GM12891 (cell line): Measurements from ENCODE around the gene ASXL1.

Source experiments
- DNase-seq: peaks from one replicate; pipeline ENCODE4 v3.0.0; 2011; ENCODE audit warnings: low spot score; ENCODE audit not compliant: insufficient read length
- FAIRE-seq: peaks from 2 replicates; lab custom pipeline; 2011; peaks lifted over from hg19 to GRCh38; lab: Jason Lieb, UNC
- PAX5 ChIP-seq: IDR thresholded peaks from 2 replicates; pipeline ENCODE4 v1.6.1; 2011; ENCODE audit warnings: low read length, moderate library complexity, mild to moderate bottlenecking; ENCODE audit not compliant: insufficient read depth, severe bottlenecking
- POLR2A ChIP-seq: IDR thresholded peaks from 2 replicates; pipeline ENCODE4 v1.6.1; 2011; ENCODE audit warnings: low read depth, low read length, control low read depth
- POLR2AphosphoS5 ChIP-seq: IDR thresholded peaks from 2 replicates; pipeline ENCODE4 v1.6.1; 2011; ENCODE audit warnings: low read depth, low read length, control low read depth
- POU2F2 ChIP-seq: IDR thresholded peaks from 2 replicates; pipeline ENCODE4 v1.6.1; 2011; ENCODE audit warnings: low read depth, mild to moderate bottlenecking, control low read depth, low read length, moderate library complexity
- SPI1 ChIP-seq: IDR thresholded peaks from 2 replicates; pipeline ENCODE4 v1.6.1; 2011; ENCODE audit warnings: low read depth, low read length, control low read depth
- TAF1 ChIP-seq: IDR thresholded peaks from 2 replicates; pipeline ENCODE4 v1.6.1; 2011; ENCODE audit warnings: low read depth, low read length, control low read depth

Gene ASXL1

GRCh38 chr20:32325706-32326503, 32.2 kb upstream of the ASXL1 start:
- FAIRE-seq (no peak), DNase-seq (no peak)

GRCh38 chr20:32326504-32326845, 31.7 kb upstream of the ASXL1 start:
- FAIRE-seq (no peak), DNase-seq (no peak)
- TF ChIP-seq SPI1 = no peak
- no peak for TF ChIP-seq POLR2A
- TF ChIP-seq POU2F2 = no peak
- no peak for TF ChIP-seq POLR2AphosphoS5
- TF ChIP-seq TAF1 = no peak
- no peak for TF ChIP-seq PAX5

More at GRCh38 chr20:32325706-32326503, 32.2 kb upstream of the ASXL1 start:
- TF ChIP-seq POLR2AphosphoS5 (no peak), TAF1 (no peak), SPI1 (no peak), POU2F2 (no peak), PAX5 (no peak), POLR2A (no peak)

GRCh38 chr20:32327087-32327681, 30.9 kb upstream of the ASXL1 start:
- DNase-seq = no peak
- TF ChIP-seq SPI1 (no peak), PAX5 (no peak), POLR2AphosphoS5 (no peak), POLR2A (no peak), TAF1 (no peak), POU2F2 (no peak)
- no peak for FAIRE-seq

DNA sequence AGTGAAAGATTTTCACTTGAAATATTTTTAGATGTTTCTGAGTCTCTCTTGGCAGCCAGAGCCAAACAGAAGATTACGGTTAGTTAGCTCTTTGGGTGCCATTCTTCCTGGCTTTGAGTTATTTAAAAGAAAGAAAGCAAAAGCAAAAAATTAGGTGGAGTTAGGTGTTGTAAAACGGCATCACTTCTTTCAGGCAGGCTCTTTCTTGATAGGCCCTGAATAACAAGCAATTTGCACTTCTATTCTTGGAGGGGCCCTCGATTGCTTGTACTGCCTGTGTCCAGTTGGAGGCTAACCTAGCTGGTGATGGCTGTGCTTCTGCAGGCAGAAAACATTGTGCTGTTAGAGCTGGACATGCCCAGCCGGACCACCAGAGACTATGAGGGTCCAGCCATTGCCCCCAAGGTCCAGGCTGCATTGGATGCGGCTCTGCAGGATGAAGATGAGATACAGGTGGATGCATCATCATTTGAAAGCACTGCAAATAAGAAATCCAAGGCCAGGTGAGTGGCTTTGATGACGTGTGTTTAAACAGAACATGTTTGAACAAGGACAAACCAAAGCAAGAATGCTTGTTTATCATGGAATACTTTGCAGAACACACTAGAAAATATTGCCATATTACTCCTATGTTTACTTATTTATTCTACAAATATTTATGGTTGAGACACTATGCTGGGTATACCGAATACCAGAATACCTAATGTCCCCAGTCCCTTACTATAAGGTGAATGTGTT, 28.1 kb upstream of the ASXL1 start:
- TF ChIP-seq PAX5 (no peak), POLR2AphosphoS5 (no peak), POLR2A (no peak), SPI1 (no peak), TAF1 (no peak), POU2F2 (no peak)
- FAIRE-seq (no peak), DNase-seq (no peak)

DNA sequence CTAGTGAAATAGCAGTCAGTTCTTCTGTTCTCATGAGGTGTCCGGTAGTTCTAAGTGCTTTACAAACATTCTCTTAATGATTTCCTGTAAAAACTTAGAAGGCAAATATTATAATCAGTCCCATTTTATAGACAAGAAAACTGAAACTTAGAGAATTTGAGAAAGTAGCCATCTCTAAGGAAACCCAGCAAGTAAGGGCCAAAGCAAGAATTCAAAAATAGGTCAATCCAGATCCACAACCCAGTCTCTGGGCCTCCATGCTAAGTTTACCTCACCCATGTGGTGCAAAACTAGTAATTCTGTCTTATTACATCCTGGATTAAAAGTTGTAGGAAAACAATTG, 27.6 kb upstream of the ASXL1 start:
- DNase-seq = no peak
- FAIRE-seq = no peak

DNA sequence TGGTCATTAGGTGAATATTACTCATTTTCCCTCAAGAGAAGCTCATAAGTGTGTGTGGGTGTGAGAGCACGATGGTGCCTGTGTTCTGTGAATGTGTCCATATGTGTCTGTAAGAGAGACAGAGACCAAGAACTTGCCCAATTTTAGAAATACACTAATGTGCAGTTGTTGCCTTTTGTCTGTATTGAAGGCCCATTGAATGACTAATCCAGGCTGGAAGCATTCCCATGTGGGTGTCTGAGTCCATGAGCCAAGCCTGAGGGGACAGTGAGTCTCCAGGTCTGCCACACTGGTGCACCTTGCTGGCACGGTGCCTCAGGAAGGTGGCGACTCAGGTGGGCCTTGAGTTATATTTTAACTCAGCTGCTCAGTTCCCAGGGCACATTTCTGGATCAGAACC, 25.5 kb upstream of the ASXL1 start:
- no peak for FAIRE-seq
- no peak for DNase-seq
- TF ChIP-seq SPI1 (no peak), PAX5 (no peak), POU2F2 (no peak), POLR2AphosphoS5 (no peak), POLR2A (no peak), TAF1 (no peak)

More for the DNA sequence above, 27.6 kb upstream of the ASXL1 start:
- TF ChIP-seq POLR2AphosphoS5 (no peak), PAX5 (no peak), POLR2A (no peak), TAF1 (no peak), SPI1 (no peak), POU2F2 (no peak)

GRCh38 chr20:32333181-32333987, 24.7 kb upstream of the ASXL1 start:
- no peak for DNase-seq
- FAIRE-seq = peak; percentile 61
- TF ChIP-seq POU2F2 = peak; percentile 76; the same call in 1 of the 2 replicates
- TF ChIP-seq SPI1 = peak; percentile 22; the same call in 1 of the 2 replicates
- TF ChIP-seq PAX5 = no peak

DNA sequence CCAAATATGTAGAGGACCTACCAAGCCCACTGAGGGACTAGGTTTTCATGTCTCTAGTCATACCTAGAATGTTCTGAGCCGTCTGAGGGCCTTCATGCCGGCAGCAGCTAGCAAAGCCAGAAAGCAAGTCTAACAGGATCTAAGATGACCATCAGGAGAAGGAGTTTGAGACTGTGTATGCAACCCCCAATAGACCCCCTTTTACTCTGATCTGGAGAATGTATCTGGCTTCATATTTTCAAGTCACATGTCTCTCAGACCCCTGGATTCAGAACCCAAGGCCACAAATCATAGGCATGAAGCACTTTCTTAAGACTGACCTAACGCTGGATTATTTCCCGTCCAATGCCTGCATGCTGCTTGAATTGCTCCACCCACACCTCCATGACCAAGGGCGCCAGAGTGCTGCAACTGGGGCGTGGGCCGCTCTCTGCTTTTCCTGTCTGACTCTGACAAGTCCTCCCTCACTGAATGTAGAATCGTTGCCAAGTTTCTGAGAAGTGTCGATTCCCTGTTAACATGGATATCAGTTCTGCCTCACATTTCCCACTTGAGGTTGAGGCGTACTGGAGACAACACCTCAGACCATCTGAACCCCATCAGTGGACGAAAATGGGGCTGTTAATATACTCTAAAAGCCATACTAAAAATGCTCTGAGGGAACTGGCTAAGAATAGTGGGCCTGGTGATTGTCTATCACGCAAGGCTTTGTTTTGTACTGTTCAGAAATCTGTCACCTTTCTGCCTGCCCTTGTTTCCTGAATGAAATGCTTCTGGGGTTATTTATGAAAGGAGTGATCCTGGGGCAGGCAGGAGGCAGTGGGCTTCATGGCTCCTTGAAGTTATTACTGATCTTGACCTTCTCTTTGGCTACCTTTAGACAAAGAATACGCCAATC, 23.9 kb upstream of the ASXL1 start:
- no peak for DNase-seq
- peak; percentile 58 for FAIRE-seq
- no peak for TF ChIP-seq POLR2AphosphoS5
- no peak for TF ChIP-seq PAX5
- TF ChIP-seq SPI1 = no peak
- no peak for TF ChIP-seq TAF1
- TF ChIP-seq POU2F2 = no peak
